ENCODE data around the gene PIAS1. TPM values are rescaled to one million over a fixed set of nuclear protein-coding genes. Genes with fewer than 3 reads are reported as not detected.
"Not testable (repeated sequence)": the region's sequence is repeated elsewhere in the genome, so short reads cannot be mapped to it uniquely, and the experiment has no call there.

PIAS1 gene
- total RNA-seq, 2 donors from 2014 or later, result 31.3 to 42.7 TPM

DNA sequence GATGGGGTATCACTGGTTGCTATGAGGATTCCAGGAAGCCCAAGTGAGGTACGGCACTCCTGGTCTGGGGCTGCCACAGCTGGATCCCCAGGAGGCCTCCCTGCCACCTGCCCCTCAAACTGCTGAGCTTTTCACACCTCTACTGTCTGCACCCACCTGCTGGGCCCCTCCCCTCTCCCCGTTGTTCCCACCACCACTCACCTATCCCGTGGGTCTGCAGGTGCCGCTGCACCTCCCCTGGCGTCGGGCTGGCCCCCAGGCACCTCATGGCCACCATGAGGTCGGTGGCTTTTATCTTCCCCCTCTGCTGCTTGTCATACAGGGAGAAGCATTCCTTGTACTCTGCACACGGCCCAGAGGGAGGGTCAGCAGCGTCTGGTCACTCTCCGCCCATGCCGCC is 145.2 kb downstream of the PIAS1 start:
- no peaks in the 10 kb centered on the region for H3K27me3 Mint-ChIP-seq
- no peak overlapping the region for H3K4me3 Mint-ChIP-seq
- no peaks in the 10 kb centered on the region for H3K9me3 Mint-ChIP-seq
- peak overlapping the region; percentile 29 for H3K27ac Mint-ChIP-seq
- no peak for ATAC-seq (replicated peaks)
- H3K4me1 Mint-ChIP-seq, result peaks cover 6% of the 10 kb centered on the region
- peaks cover 15% of the 10 kb centered on the region for H3K36me3 Mint-ChIP-seq (ENCODE audit: low read depth)

DNA sequence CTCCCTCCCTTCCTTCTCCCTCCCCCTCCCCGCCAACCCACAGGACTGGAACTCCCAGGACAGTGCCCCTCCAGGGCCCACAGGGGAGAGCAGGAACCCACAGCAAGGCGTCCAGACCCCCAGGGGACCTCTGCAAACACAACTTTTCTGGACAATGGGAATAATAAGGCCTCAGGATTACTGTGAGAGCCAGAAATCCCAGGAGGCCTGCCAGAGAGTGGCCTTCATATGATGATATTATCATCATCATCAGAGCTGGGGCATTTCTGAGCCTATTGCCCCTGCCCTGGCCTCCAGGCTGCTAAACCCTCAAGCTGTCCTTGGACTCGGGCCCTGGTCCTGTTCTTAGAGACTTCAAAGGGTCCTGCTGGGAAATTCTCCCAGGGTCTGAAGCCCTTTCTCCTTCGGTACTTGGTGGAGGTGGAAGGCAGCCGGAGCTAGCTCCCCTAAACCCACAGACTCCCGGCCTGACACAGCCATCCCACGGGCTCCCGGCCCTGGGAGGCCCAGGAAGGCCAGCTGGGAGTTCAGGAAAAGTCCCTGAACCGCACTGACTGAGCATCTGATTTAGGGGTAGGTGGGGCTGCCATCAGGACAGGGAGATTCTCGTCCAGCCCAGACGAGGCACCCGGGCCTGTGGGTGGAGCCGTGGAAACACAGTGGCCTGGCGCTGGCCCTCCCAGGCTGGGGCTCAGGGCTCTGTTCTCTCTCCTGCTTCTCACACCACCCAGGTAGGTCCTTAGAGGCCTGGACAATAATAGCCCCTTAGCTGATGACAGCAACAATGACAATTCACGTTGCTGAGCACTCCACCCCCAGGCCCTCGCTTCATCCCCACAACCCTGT is 146.1 kb downstream of the PIAS1 start:
- H3K27me3 Mint-ChIP-seq, result no peaks in the 10 kb centered on the region
- no peaks in the 10 kb centered on the region for H3K9me3 Mint-ChIP-seq
- peak overlapping the region; percentile 29 for H3K27ac Mint-ChIP-seq
- H3K36me3 Mint-ChIP-seq (ENCODE audit: low read depth), result peaks cover 7% of the 10 kb centered on the region
- no peak overlapping the region for H3K4me3 Mint-ChIP-seq
- ATAC-seq (replicated peaks), result no peak
- H3K4me1 Mint-ChIP-seq, result peaks cover 6% of the 10 kb centered on the region

- H3K27ac Mint-ChIP-seq, result peak overlapping the region; percentile 72
- ATAC-seq (replicated peaks), result no peak
- H3K4me3 Mint-ChIP-seq, result no peak overlapping the region
- H3K4me1 Mint-ChIP-seq, result peaks cover 6% of the 10 kb centered on the region
- H3K27me3 Mint-ChIP-seq, result no peaks in the 10 kb centered on the region
- peaks cover 5% of the 10 kb centered on the region for H3K36me3 Mint-ChIP-seq (ENCODE audit: low read depth)
- no peaks in the 10 kb centered on the region for H3K9me3 Mint-ChIP-seq
Observed at GRCh38 chr15:68201153-68201878, 147.2 kb downstream of the PIAS1 start.

DNA sequence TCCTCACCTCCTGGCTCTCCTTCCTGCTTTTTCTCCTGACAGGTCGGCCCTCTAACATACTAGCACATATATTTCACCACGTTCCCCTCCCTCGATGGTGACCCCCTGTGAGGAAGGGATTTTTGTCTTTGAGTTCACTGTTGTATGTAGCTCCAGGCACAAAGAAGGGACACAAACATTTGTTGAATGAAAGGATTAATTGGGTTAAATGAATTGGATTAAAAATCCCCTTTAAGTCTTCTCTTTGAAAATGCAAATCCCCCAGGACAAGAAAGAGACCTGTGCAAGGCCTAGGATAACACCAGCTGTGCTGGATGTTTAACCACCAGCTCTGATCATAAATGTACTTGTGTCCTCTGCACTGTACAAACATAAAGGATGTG is 147.8 kb downstream of the PIAS1 start:
- ATAC-seq (replicated peaks), result no peak
- H3K4me3 Mint-ChIP-seq, result no peak overlapping the region
- peak overlapping the region; percentile 72 for H3K27ac Mint-ChIP-seq
- no peaks in the 10 kb centered on the region for H3K9me3 Mint-ChIP-seq
- peaks cover 6% of the 10 kb centered on the region for H3K4me1 Mint-ChIP-seq
- H3K27me3 Mint-ChIP-seq, result no peaks in the 10 kb centered on the region
- peaks cover 5% of the 10 kb centered on the region for H3K36me3 Mint-ChIP-seq (ENCODE audit: low read depth)

- not testable (repeated sequence) for H3K27me3 Mint-ChIP-seq; H3K27ac Mint-ChIP-seq; H3K9me3 Mint-ChIP-seq; H3K36me3 Mint-ChIP-seq (ENCODE audit: low read depth); H3K4me3 Mint-ChIP-seq; H3K4me1 Mint-ChIP-seq; ATAC-seq (replicated peaks)
Observed at GRCh38 chr15:68202994-68203393, 148.9 kb downstream of the PIAS1 start.

- Mint-ChIP-seq H3K4me3 (no peak overlapping the region), H3K4me1 (peaks cover 6% of the 10 kb centered on the region), H3K9me3 (no peaks in the 10 kb centered on the region), H3K27me3 (no peaks in the 10 kb centered on the region), H3K27ac (no peak overlapping the region), H3K36me3 (ENCODE audit: low read depth) (no peaks in the 10 kb centered on the region)
- no peak for ATAC-seq (replicated peaks)
Observed at GRCh38 chr15:68203486-68203885, 149.4 kb downstream of the PIAS1 start.

DNA sequence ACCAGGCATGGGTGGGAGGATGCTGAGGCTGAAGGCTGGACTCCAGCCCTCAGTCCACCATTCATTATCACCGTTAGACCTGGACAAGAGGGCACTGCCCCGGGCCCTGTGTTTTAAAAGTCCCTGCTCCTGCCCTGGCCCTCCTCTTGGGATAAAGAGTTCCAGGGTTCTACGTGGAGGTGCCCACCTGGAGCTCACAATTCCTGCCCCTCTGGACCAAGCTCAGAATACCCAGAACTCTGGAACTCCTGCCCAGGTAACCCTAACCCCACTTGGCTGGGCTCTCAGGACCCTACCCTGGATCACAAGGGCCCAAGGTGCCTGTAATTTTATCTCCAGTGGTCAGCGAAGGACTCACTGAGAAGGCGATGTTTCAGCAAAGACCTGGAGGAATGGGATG is 149.8 kb downstream of the PIAS1 start:
- no peaks in the 10 kb centered on the region for H3K36me3 Mint-ChIP-seq (ENCODE audit: low read depth)
- H3K9me3 Mint-ChIP-seq, result no peaks in the 10 kb centered on the region
- ATAC-seq (replicated peaks), result no peak
- H3K27me3 Mint-ChIP-seq, result no peaks in the 10 kb centered on the region
- no peak overlapping the region for H3K4me3 Mint-ChIP-seq
- H3K27ac Mint-ChIP-seq, result no peak overlapping the region
- peaks cover 6% of the 10 kb centered on the region for H3K4me1 Mint-ChIP-seq

GRCh38 chr15:68204361-68204760 is 150.2 kb downstream of the PIAS1 start:
- H3K4me3 Mint-ChIP-seq, result no peak overlapping the region
- peaks cover 6% of the 10 kb centered on the region for H3K4me1 Mint-ChIP-seq
- no peaks in the 10 kb centered on the region for H3K27me3 Mint-ChIP-seq
- no peak for ATAC-seq (replicated peaks)
- H3K36me3 Mint-ChIP-seq (ENCODE audit: low read depth), result no peaks in the 10 kb centered on the region
- no peaks in the 10 kb centered on the region for H3K9me3 Mint-ChIP-seq
- no peak overlapping the region for H3K27ac Mint-ChIP-seq

- Mint-ChIP-seq H3K27me3 (no peaks in the 10 kb centered on the region), H3K4me1 (peaks cover 11% of the 10 kb centered on the region), H3K9me3 (no peaks in the 10 kb centered on the region), H3K27ac (no peak within 1 kb of the TSS), H3K4me3 (peak within 1 kb of the TSS; percentile 11), H3K36me3 (ENCODE audit: low read depth) (no peaks in the 10 kb centered on the region)
- ATAC-seq (replicated peaks), result no peak
Observed at GRCh38 chr15:68204776-68205557, 150.9 kb downstream of the PIAS1 start, which contains the start of gene CALML4. Gene CALML4 (minus strand): TSS chr15:68205332. CDS start chr15:68205247, 85 bp downstream.

DNA sequence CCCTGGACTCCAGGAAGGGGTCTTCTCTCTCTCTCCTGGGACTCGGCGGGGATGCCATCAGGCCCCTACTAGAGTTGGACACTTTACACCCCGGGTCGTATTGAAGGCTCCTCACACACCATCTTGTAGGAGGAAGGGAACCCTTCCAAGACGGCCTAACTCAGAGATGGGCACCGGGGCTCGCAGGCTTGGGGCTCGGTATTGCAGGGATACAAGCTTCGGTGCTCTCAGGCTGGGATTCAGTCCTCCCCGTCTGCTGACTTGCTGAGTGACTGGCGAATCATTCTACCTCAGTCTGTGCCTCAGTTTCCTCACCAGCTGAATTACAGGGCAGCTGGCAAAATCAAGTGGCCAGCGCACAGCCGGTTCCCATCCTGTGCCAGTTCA is 151.4 kb downstream of the PIAS1 start:
- no peak overlapping the region for H3K27ac Mint-ChIP-seq
- peaks cover 11% of the 10 kb centered on the region for H3K4me1 Mint-ChIP-seq
- no peaks in the 10 kb centered on the region for H3K36me3 Mint-ChIP-seq (ENCODE audit: low read depth)
- no peaks in the 10 kb centered on the region for H3K9me3 Mint-ChIP-seq
- no peaks in the 10 kb centered on the region for H3K27me3 Mint-ChIP-seq
- H3K4me3 Mint-ChIP-seq, result peak overlapping the region; percentile 11
- no peak for ATAC-seq (replicated peaks)

DNA sequence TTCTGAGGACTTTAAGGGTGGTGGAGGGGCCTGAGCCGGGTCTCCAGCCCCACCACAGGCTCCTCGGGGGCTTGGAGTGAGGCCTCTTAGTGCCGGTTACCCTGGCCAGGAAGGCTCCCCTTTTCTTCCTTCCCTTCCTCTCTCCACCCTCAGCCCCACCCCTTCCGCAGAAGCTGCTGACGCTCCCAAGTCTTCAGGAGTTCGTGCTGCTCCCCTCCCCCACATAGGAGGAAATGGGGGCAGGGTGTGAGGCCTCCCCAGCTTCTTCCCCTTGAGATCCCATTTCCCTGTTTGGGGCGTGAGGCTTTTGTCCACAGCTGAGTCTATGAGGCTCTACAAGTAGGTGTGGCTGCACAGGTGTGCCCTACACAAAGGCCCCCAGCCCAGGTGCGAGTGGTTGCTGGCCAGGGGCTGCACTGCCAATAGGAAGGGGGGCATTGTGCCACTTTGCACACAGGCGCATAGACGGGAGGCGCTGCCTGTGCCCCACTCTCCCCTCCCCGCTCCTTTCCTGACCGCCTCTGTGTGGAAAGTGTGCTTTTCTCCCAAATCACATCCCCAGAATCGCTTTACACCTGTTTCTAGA is 151.9 kb downstream of the PIAS1 start:
- ATAC-seq (replicated peaks), result no peak
- H3K27ac Mint-ChIP-seq, result no peak overlapping the region
- H3K9me3 Mint-ChIP-seq, result no peaks in the 10 kb centered on the region
- H3K36me3 Mint-ChIP-seq (ENCODE audit: low read depth), result no peaks in the 10 kb centered on the region
- H3K4me1 Mint-ChIP-seq, result peaks cover 11% of the 10 kb centered on the region
- peak overlapping the region; percentile 11 for H3K4me3 Mint-ChIP-seq
- H3K27me3 Mint-ChIP-seq, result no peaks in the 10 kb centered on the region

DNA sequence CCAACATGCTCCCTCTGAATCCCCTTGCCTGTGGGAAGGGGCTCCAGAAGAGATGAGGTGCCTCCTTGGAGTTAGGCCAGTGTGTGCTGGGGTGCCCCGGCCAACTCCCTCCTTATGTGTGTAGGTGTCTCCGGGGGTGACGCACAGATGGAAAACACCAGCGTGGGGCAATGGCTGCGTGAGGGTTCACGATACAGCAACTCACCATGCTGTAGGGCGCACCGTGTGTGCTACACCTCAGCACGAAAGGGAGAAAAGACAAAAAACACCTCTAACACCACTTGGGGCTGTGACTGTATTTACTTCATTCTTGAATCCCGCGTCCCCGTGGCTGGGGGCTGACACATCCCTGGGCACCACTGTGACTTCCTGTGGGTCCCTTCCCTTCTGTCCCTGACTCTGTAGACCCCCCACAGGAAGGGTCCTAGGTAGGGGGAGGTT is 152.6 kb downstream of the PIAS1 start:
- ATAC-seq (replicated peaks), result no peak
- H3K27me3 Mint-ChIP-seq, result no peaks in the 10 kb centered on the region
- no peak overlapping the region for H3K27ac Mint-ChIP-seq
- H3K4me3 Mint-ChIP-seq, result no peak overlapping the region
- H3K4me1 Mint-ChIP-seq, result peaks cover 7% of the 10 kb centered on the region
- H3K9me3 Mint-ChIP-seq, result no peaks in the 10 kb centered on the region
- H3K36me3 Mint-ChIP-seq (ENCODE audit: low read depth), result no peaks in the 10 kb centered on the region

GRCh38 chr15:68207176-68207935 is 153.2 kb downstream of the PIAS1 start:
- no peaks in the 10 kb centered on the region for H3K36me3 Mint-ChIP-seq (ENCODE audit: low read depth)
- H3K4me3 Mint-ChIP-seq, result no peak overlapping the region
- H3K9me3 Mint-ChIP-seq, result no peaks in the 10 kb centered on the region
- H3K4me1 Mint-ChIP-seq, result peaks cover 5% of the 10 kb centered on the region
- ATAC-seq (replicated peaks), result no peak
- no peak overlapping the region for H3K27ac Mint-ChIP-seq
- H3K27me3 Mint-ChIP-seq, result no peaks in the 10 kb centered on the region

Data from activated T-helper 17 cell treated with anti-CD3 and anti-CD28 coated beads, Interleukin-2, amount 50 U/mL, for 72 hours (primary cell).